ENCODE results near the gene SARS2.
A peak's percentile ranks its signal among the peaks of the same experiment; 100 is the strongest.
"Not testable (repeated sequence)": the region's sequence is repeated elsewhere in the genome, so short reads cannot be mapped to it uniquely, and the experiment has no call there.

SARS2 gene

DNA sequence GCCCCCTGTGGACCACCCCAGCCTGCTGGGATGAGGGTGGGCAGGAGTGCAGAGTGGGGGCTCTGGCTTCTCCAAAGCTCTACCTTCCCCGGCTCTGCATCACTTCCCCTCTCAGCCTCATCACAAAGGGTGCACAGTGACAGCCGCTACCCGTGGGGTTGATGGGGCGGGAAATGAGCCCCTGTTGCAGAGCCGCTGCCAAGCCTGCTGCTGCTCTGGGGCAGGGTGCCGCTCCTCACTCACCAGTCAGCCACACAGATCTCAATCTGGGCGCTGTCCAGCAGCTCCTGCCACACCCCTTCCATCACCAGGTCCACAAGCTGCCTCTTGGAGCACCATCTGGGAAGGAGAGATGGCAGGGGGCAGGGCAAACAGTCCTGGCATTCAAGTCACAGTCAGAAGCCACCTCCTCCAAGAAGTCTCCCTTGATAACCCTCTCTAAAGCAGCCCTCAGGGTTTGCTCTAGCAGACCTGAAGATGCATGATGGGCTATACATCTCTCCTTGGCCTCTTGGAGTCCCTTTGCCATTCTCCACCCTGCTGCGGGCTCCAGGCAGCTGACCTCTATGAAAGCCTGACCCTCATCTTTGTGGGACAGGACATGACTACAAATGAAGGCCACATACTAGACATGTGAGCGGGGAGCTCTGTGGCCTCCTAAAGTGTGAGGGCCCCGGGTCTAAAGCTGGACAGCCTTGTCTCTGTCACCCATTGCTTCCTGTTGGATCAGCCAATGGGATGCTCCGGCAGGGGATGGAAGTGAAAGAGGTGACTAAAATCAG lies 15.9 kb upstream of the SARS2 start:
- no peak for DNase-seq

DNA sequence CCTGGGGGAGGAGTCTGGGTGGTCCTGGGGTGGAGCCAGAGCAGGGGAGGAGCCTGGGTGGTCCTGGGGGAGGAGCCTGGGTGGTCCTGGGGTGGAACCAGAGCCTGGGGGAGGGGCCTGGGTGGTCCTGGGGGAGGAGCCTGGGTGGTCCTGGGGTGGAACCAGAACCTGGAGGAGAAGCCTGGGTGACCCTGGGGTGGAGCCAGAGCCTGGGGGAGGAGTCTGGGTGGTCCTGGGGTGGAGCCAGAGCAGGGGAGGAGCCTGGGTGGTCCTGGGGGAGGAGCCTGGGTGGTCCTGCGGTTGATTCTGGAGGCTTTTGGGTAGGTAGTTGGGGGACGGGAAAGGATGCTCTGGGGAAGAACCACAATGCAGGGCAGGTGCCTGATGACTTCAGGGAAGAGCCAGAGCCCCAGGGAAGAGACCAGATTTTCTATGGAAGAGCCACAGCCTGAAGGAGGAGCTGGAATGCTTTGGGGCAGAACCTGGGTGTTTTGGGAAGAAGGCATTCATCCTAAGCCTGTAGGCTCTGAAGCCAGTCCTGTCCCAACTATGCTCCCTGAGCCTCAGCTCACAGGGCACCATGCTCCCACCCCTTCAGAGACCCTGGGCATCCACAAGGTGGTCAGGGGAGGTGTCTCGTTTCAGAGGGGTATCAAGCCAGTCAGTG lies 15.1 kb upstream of the SARS2 start:
- DNase-seq, result no peak

DNA sequence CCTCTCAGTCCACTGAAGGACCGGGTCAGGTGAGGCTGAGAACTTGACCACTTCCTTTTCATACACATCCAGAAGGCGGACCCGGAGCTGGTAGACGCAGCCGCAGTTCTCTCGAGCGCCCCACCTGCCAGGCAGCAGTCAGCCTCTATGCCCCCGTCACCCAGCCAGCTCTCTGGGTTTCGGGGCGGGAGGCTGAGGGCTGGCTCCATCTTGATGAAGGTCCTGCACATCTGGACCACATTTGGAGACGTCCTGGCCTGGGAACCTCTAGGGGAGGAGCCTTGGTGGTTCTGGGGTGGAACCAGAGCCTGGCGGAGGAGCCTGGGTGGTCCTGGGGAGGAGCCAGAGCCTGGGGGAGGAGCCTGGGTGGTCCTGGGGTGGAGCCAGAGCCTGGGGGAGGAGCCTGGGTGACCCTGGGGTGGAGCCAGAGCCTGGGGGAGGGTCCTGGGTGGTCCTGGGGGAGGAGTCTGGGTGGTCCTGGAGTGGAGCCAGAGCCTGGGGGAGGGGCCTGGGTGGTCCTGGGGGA lies 14.5 kb upstream of the SARS2 start:
- DNase-seq, result no peak

DNA sequence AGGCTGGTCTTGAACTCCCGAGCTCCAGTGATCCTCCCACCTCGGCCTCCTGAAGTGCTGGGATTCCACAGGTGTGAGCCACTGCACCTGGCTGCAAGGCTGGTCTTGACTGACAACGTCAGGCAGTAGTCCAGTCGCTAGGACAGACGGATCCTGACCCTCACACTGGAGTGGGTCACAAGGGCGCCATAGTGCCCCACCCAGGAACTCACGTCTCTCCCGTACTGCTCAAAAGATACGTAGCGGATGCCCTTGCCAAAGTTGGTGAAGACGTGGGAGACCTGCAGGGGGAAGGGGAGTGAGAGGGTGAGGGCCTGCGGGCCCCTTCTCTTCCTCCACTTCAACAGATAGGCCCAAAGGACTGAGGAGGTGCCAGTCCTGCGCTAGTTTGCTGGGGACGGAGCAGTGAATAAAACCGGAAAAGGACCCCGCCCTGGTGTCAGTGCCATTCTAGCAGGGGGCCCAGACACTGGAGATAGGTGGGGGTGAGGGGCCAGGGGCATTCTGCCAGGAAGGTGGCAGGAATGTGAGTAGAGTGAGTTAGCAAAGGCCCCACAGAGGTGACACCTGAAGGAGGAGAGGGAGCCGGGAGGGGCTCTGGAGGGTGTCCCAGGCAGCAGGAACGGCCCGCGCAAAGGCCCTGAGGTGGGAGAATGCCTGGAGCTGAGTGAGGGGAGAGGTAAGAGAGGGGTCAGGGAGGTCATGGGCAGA lies 12.1 kb upstream of the SARS2 start:
- no peak for DNase-seq

DNA sequence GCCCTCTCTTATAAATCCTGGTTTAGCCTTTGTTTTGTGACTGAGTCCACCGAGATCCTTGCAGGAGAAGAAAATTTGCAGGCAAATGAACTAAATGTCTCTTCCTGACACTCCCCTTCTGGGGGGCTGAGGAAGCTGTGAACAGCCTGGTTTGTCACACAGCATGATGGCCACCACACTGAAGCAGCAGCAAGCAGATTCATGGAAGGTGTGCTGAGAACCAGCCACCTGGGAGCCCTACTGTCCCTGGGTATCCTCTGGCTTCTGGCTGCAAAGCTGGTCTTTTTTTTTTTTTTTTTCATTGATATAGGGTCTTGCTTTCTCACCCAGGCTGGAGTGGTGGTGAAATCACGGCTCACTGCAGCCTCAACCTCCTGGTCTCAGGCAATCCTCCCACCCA lies 11.4 kb upstream of the SARS2 start:
- DNase-seq, result no peak

DNA sequence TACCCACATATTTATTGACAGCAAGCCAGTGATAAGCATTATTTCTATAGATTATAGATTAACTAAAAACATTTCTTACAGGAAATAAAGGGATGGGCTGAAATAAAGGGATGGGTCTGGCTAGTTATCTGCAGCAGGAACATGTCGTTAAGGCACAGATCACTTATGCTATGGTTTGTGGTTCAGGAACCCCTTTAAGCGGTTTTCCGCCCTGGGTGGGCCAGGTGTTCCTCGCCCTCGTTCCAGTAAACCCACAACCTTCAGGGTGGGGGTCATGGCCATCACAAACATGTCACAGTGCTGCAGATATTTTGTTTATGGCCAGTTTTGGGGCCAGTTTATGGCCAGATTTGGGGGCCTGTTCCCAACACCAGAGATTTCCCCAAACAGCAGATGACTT lies 10.9 kb upstream of the SARS2 start:
- not testable (repeated sequence) for DNase-seq

DNA sequence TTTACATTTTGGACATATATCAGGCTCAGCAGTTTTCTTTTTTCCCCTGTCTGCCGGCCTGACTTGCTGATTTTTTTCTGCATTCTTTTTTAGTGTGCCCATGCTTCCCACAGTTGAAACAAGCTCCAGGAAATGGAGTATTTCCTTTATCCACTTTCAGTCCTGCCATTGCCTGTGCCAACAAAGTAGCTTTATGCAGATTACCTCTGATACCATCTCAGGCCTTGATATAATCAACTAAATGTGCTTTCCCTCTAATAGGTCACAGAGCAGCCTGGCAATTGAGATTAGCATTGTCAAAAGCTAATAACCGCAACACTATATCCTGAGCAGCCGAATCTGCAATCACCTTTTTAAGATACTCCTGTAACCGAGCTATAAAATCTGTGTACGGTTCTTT lies 9.4 kb upstream of the SARS2 start:
- DNase-seq, result no peak

DNA sequence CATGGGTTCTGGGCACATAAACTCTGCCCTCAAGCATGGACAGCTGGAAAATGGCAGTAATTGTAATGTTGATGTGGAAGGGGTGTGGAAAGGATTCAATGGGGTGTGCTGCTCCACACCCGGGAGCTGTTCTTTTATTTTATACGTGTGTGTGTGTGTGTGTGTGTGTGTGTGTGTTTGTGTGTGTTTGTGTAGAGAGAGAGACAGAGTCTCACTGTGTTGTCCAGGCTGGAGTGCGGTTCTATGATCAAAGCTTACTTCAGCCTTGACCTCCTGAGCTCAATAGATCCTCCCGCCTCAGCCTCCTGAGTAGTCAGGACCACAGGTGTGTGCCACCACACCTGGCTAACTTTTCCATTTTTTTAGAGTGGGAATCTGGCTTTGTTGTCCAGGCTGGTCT lies 3.0 kb upstream of the SARS2 start:
- no peak for DNase-seq

DNA sequence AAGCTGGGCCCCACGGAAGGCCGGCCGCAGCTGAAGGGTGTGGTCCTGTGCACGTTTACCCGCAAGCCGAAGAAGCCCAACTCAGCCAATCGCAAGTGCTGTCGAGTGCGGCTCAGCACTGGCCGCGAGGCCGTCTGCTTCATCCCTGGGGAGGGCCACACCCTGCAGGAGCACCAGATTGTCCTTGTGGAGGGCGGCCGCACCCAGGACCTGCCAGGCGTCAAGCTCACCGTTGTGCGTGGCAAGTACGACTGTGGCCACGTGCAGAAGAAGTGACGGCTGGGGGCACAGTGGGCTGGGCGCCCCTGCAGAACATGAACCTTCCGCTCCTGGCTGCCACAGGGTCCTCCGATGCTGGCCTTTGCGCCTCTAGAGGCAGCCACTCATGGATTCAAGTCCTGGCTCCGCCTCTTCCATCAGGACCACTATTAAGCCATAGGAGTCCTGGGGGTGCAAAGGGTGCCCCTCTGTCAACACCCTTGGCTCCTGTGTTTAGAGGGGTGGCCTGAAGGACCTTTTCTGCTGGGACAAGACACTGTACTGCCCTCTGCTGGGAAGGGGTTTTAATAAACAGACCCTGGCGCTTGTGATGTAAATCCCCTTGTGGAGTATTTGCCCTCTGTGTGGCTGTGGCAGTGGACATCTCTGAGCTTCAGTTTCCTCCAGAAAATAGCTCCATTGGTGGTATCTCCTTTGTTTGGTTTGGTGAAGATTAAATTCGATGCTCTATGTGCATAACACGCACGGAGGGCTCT lies 2.0 kb upstream of the SARS2 start:
- peak; percentile 31 to 47 for DNase-seq

DNA sequence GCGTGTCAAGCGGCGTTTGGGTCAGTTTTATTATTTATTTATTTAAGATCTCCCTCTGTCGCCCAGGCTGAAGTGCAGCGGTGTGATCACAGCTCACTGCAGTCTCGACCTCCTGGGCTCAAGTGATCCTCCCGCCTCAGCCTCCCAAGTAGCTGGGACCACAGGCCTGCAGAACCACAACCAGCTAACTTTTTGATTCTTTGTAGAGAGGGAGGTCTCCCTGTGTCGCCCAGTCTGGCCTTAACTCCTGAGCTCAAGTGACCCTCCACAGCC lies 894 bp upstream of the SARS2 start:
- no peak for DNase-seq

DNA sequence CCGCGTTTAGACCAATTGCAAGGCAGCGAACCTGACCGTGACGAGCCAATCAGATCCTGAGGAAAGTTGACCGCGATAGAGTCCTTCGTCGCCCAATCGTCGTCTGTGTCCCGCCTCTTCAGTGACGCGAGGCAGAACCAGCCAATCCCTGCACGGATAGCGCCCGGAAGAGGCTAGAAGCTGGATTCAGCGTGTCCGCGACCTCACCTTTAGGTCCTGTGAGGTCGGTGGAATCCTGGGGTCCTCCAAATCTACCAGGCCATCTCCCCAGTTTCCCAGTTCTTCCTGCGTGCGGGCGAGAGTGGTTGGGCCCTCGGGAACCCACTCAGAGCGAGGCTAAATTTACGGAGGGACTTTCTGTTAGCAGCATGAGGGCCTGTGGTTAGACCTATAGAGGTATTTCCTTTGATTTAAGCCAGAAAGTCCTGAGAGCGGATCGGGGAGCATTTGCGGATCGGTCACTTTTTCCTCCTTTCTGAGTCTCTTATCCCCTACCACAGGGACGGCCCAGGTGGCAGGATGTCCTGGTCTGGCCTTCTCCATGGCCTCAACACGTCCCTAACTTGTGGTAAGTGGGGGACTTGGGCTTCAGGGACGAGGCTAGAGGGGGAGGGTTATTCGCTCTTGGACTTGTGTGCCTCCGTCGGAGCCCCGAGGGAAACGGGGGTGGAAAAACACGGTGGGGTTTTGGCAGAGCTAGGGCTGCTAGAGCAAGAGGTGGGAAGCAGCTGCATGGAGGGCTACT lies 385 bp upstream of the SARS2 start, which contains the start of gene MRPS12:
Gene MRPS12 (plus strand): TSS at position 169 of the 745 bp plus-strand sequence. CDS start 351 bp downstream, at position 520.
- peak; percentile 98 for DNase-seq

DNA sequence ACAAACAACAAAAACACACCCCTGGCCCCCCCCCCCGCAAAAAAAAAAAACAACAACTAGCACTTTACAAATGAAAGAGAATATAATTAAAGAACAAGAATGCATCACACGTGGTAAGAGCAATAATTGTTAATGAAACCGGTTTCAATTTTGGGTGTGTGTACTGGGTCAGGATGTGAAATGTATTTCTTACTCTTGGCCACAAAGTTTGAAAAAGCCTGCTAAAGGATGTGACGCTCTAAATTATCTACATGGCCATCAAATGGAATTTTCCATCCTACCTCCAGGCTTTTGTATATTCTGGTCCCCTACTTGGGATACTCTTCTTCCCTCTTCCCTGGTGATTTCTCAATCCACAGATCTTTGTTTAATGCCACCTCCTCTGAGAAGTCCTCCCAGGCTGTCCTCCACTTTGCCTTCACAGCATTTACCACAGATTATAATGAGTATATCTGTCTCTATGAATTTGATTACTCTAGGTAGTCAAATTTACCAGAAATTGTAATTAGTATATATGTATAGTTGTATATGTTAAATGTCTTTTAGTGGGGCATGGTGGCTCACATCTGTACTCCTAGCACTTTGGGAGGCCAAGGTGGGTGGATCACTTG lies 2.1 kb downstream of the SARS2 start:
- no peak for DNase-seq

DNA sequence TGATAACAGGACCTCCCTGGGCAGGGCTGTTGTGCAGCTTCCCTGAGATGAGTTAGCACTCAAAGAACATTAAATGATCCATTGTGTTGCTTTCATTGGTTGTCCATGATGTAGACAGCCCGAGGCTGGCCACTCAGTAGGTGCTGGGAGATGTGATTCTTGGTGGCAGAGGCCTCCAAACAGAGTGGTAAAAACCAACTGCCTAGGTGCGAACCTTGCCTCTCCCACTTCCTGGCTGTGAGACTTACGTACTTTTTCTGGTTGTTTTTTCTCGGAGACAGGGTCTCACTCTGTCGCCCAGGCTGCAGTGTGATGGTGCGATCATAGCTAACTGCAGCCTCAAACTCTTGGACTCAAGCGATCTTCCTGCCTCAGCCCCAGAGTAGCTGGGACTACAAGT lies 6.2 kb downstream of the SARS2 start:
- DNase-seq, result no peak

DNA sequence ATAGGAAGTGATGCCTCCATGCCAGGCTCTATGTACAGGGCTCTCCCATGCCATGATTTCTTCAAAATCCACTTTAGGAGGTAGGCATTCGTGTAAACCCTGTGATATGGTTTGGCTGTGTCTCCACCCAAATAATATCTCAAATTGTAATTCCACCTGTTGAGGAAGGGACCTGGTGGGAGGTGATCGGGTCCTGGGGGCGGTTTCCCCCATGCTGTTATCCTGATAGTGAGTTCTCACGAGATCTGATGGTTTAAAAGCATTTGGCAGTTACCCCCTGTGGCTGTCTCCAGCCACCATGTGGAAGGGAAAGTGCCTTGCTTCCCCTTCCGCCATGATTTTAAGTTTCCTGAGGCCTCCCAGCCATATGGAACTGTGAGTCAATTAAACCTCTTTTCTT lies 8.1 kb downstream of the SARS2 start:
- no peak for DNase-seq

DNA sequence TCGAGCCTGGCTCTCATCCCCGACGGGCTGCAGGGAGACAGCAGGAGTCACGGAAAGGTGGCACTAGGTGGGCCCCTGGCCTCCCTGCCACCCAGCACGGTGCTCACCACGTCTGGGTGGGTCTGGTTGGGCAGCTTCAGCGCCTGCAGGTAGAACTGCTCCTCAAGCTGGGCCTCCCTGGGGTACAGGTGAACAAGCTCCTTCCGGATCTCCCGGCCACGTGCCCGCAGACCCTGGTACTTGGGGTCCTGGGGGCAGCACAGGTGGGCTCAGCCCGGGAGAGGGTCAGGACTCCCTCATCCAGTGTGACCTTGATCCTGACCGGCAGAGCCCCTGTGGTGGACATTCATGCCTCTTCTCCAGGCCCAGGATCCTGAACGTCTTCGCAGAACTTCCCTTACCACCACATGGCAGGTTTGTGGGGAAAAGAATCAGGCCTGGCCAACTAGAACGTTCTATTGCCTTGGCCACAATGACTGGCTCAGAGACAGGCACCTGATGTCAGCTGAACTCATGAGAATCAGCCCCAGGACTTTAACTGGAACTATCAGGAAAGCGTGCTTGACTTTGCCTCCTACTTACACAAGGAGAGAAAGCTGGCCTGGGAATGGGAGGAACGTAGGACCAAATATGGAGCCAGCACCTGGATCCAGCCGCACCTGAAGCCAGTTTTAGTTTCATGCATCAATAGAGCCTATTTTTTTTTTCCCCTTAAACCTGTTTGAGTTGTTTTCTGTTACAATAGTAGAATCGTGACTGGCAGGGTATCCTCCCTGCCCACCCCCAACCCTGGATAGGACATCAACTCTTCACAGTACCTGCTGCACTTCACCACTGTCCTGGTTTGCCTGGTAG lies 8.9 kb downstream of the SARS2 start:
- no peak for DNase-seq

DNA sequence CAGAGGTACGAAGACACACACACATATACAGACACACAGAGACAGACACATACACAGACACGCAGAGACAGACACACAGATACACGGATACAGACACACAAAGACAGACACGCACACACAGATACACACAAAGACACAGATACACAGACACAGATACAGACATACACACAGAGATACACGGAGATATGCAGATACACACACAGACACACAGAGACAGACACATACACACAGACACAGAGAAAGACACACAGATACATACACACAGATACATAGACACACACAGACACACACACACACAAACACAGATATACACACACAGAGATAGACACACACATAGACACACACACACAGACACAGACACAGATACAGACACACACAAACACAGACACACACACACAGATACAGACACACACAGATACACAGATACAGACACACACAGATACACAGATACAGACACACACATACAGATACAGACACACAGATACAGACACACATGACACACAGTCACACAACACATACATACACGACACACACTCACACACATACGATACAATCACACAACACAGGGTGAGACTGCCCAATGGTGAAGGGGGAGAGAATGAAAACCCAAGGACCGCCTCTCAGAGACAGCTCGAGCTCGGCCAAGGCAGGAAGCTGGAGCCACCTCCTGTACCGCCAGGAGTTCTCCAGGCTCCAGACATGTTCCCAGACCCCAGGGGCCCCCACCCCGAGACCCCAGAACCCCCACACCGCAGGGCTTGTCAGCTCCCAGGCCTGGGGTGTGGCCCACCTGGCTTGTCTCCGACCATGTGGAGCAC lies 9.8 kb downstream of the SARS2 start:
- no peak for DNase-seq

DNA sequence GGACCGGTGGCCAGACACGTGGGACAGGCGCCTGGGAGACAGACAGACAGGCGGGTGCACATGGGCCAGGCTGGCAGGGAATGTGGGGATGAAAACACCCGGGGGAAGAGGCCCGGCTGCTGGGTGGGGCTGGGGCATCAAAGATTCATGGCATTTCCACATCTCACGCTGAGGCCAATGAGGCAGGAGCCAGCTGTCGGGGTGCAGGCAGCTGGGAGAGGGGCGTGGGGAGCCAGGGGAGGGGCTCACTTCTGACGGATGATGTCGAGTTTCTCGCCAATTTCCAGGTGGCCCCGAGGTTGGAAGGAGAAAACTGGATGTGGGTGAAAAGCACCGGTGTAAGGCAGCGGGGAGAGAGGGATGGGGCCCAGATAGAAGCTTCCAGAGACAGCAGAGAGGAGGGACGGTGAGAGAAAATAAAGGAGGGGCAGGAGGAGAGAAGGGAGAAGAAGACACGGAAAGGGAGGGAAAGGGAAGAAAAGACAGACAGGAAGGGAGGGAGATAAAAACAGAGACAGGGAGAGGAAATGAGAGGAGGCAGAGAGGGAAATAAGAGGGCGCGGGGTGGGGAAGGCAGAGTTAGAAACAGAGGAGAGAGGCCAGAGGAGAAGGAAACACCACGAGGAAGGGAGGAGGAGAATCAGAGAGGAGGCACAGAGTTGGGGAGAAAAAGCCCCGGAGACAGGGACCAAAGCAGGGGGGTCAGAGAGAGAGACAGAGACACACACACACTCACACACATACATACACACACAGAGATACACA lies 10.5 kb downstream of the SARS2 start:
- DNase-seq, result no peak

DNA sequence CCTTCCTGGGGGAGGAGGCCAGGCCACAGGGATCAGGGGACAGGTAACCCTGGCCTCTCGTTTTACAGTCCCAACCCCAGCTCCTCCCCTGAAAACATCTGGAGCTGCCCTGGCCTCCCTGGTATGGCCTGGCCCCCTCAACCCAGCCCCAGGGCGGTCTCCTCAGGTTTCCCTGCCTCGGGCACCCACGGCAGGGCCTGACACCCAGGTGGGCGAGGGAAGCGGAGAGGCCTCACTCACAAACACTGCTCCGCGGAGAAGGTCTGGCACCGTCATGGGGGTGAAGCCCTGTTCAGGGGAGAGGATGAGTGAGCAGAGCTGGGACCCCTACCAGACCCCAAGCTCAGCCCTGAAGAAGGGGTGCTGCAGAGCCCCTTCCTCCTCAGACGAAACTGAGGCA lies 12.0 kb downstream of the SARS2 start:
- no peak for DNase-seq

DNA sequence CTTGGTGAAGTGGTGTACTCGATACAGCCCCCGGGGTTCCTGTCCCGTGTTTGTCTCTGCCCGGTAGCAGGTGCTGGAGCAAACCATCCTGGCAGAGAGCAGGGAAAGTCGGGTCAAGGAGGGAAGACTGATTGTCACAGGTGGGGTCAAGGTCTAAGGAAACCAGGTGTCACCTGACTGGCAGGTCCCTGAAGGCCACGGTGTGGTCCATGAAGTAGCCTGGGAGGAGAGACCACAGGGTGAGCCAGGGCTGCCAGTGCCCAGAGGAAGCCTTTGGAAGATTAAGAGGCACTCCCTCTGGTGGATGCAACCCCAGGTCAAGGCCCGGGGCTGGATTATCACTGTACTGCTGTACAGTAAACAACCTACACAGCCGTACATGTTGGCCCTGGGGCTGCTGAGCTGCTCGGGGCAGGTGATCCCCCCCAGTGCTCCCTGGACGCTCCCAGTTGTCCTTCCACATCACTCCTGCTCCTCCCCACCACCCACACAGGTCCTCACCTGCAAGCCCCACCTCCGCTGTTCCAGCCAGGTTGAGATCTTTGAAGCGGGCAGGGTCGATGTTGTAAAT lies 12.6 kb downstream of the SARS2 start:
- DNase-seq, result no peak

All from stimulated activated CD4-positive, alpha-beta T cell treated with anti-CD3 and anti-CD28 coated beads, Interleukin-2, amount 100 ng/mL, for 24 hours (primary cell).